SK-N-MC (cell line): Measurements from ENCODE around the gene CHPF.

Source experiments
- DNase-seq: peaks from one replicate; pipeline ENCODE4 v3.0.0-alpha.2; 2011; ENCODE audit warnings: low read depth, low spot score
- H3K27ac ChIP-seq: fragments of 200-600 bp; sonication (generic); 2 replicates; pipeline ENCODE4 v1.5.1; 2016; ENCODE audit warnings: mixed run types
- H3K36me3 ChIP-seq: fragments of 200-600 bp; sonication (generic); 2 replicates; pipeline ENCODE4 v1.6.1; 2017; ENCODE audit warnings: antibody characterized with exemption, low read length, mixed read lengths; ENCODE audit not compliant: insufficient read depth
- H3K4me3 ChIP-seq: fragments of 200-600 bp; sonication (generic); 2 replicates; pipeline ENCODE4 v1.5.1; 2016
- H3K9ac ChIP-seq: fragments of 200-600 bp; sonication (generic); 2 replicates; pipeline ENCODE4 v1.8.0; 2017; ENCODE audit warnings: mixed run types, mixed read lengths; ENCODE audit not compliant: insufficient read length
- H3K9me3 ChIP-seq: fragments of 200-600 bp; sonication (generic); 2 replicates; pipeline ENCODE4 v1.6.1; 2017; ENCODE audit warnings: low read depth, mild to moderate bottlenecking, antibody characterized with exemption, low read length, moderate library complexity, mixed read lengths
- EZH2 ChIP-seq: fragments of 200-600 bp; sonication (generic); IDR thresholded peaks from one replicate; pipeline ENCODE4 v1.6.1; 2017; ENCODE audit warnings: antibody characterized with exemption
- FOXP2 ChIP-seq: optimal IDR thresholded peaks from 2 replicates; pipeline ENCODE3; 2011; ENCODE audit warnings: mild to moderate bottlenecking, moderate library complexity; ENCODE audit not compliant: insufficient read depth; ENCODE audit errors: extremely low read length, control extremely low read depth
- POLR2AphosphoS5 ChIP-seq: IDR thresholded peaks from 2 replicates; pipeline ENCODE4 v1.6.1; 2012; ENCODE audit warnings: mild to moderate bottlenecking, low read depth, low read length, borderline replicate concordance

The CHPF gene

DNA sequence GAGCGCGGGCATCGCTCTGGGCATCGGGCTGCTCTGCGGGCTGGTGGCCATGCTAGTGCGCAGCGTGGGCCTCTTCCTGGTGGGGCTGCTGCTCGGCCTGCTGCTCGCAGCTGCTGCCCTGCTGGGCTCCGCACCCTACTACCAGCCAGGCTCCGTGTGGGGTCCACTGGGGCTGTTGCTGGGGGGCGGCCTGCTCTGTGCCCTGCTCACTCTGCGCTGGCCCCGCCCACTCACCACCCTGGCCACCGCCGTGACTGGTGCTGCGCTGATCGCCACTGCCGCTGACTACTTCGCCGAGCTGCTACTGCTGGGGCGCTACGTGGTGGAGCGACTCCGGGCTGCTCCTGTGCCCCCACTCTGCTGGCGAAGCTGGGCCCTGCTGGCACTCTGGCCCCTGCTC, 4.0 kb upstream of the CHPF start:
- no peak overlapping the region for H3K4me3 ChIP-seq
- H3K9me3 ChIP-seq = no peaks in the 10 kb centered on the region
- H3K27ac ChIP-seq = no peak overlapping the region
- no peaks in the 10 kb centered on the region for H3K36me3 ChIP-seq
- H3K9ac ChIP-seq = no peak overlapping the region
- no peak for DNase-seq
- TF ChIP-seq EZH2 (no peak), FOXP2 (no peak), POLR2AphosphoS5 (no peak)

GRCh38 chr2:219545943-219546352, 2.3 kb upstream of the CHPF start:
- Histone ChIP-seq H3K36me3 (no peaks in the 10 kb centered on the region), H3K9me3 (no peaks in the 10 kb centered on the region), H3K9ac (no peak overlapping the region), H3K4me3 (no peak overlapping the region), H3K27ac (no peak overlapping the region)
- TF ChIP-seq FOXP2 (no peak), EZH2 (no peak), POLR2AphosphoS5 (no peak)
- no peak for DNase-seq

GRCh38 chr2:219545295-219545942, 1.8 kb upstream of the CHPF start:
- Histone ChIP-seq H3K9me3 (no peaks in the 10 kb centered on the region), H3K4me3 (no peak overlapping the region), H3K27ac (no peak overlapping the region), H3K9ac (no peak overlapping the region), H3K36me3 (no peaks in the 10 kb centered on the region)
- TF ChIP-seq POLR2AphosphoS5 = no peak
- no peak for DNase-seq

- no peak overlapping the region for H3K27ac ChIP-seq
These were observed 958 bp upstream of the CHPF start for GRCh38 chr2:219544567-219544966.

DNA sequence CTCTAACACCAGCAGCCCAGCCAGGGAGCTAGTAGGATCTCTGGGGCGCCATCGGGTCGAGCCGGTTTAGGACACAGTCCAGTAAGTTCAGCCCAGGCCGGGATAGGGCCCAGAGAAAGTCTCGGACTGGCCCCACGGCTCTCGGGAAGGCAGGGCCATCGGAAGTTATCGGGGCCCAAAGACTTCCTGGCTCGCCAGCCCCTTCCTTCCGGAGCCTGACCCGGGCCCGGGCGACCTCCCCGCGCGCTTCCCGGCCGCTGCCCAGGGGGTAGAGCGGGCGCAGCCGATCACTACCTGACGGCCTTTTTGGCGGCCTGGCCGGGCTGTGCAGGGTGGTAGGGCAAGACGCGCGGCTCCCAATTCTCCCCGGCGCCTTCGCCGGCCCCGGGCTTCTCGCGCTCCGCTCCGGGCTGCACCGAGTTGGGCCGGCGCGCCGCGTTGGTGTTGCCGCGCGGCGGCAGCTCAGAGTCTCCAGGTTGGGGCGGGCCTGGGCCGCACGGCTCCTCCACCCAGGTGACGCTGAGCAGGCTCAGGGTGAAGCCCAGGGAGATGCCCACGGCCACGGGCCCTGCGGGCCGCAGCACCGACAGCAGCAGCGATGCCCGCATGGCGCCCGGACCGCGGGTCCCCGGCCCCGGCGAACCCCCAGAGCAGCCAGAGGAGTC, 546 bp downstream of the CHPF start:
- H3K9ac ChIP-seq = peak overlapping the region; percentile 59
- no peak overlapping the region for H3K27ac ChIP-seq
- TF ChIP-seq FOXP2 = no peak
- no peak for TF ChIP-seq POLR2AphosphoS5
- no peak for TF ChIP-seq EZH2
- DNase-seq = no peak
- no peaks in the 10 kb centered on the region for H3K9me3 ChIP-seq
- H3K4me3 ChIP-seq = peak overlapping the region; percentile 78
- no peaks in the 10 kb centered on the region for H3K36me3 ChIP-seq

More at GRCh38 chr2:219544567-219544966, 958 bp upstream of the CHPF start:
- Histone ChIP-seq H3K9me3 (no peaks in the 10 kb centered on the region), H3K4me3 (no peak overlapping the region), H3K9ac (no peak overlapping the region), H3K36me3 (no peaks in the 10 kb centered on the region)
- TF ChIP-seq FOXP2 (no peak), POLR2AphosphoS5 (no peak), EZH2 (no peak)
- no peak for DNase-seq

- H3K36me3 ChIP-seq = no peaks in the 10 kb centered on the region
- peak overlapping the region; percentile 83 for H3K4me3 ChIP-seq
- no peaks in the 10 kb centered on the region for H3K9me3 ChIP-seq
- TF ChIP-seq FOXP2 = no peak
- no peak for TF ChIP-seq POLR2AphosphoS5
- TF ChIP-seq EZH2 = no peak
- DNase-seq = no peak
- H3K9ac ChIP-seq = no peak overlapping the region
- H3K27ac ChIP-seq = no peak overlapping the region
These were observed 1.9 kb downstream of the CHPF start for GRCh38 chr2:219541611-219542180.

DNA sequence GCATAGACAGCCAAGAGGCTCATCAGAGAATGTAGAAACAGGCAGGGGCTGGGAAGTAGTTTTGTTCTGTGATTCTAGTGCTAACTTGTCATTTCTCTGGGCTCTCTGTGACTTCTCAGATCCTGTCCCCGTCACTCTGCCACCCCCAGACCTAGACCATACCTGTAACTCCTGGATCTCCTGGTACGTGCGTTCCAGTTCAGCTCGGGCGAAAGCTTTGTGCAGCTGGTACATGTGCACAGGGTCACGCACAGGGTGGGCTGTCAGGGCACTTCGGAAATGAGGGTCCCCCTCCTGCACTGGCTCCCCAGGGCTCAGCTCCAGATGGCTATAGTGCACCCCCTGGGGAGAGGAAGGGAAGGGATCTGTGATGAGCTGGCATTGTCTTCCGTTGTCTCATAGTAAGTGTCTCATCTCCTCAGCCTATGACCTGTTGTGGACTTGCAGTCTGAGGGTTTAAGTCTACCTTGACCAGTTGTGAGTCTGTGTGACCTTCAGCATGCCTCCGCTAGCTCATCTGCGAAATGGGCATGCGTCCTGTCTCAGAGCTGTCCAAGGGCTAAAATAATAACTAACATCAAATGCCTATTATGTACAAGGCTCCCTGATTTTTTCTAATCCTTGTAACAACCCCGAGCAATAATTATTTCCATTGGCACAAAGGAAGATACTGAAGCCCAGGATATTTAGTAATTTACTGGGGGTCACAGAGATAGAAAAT, 2.7 kb downstream of the CHPF start:
- no peaks in the 10 kb centered on the region for H3K9me3 ChIP-seq
- H3K4me3 ChIP-seq = no peak overlapping the region
- DNase-seq = no peak
- H3K9ac ChIP-seq = no peak overlapping the region
- H3K36me3 ChIP-seq = no peaks in the 10 kb centered on the region
- no peak for TF ChIP-seq FOXP2
- no peak for TF ChIP-seq POLR2AphosphoS5
- TF ChIP-seq EZH2 = no peak
- H3K27ac ChIP-seq = no peak overlapping the region

GRCh38 chr2:219539926-219540678, 3.5 kb downstream of the CHPF start:
- TF ChIP-seq POLR2AphosphoS5 (no peak), EZH2 (no peak), FOXP2 (no peak)
- no peak overlapping the region for H3K9ac ChIP-seq

More at GRCh38 chr2:219539926-219540678, 3.5 kb downstream of the CHPF start:
- Histone ChIP-seq H3K4me3 (no peak overlapping the region), H3K36me3 (no peaks in the 10 kb centered on the region), H3K9me3 (no peaks in the 10 kb centered on the region), H3K27ac (no peak overlapping the region)
- no peak for DNase-seq
